Stimulated activated CD8-positive, alpha-beta memory T cell treated with anti-CD3 and anti-CD28 coated beads, Interleukin-4, amount 100 ng/mL, for 24 hours (primary cell): ENCODE results near the gene OR1S1.
"Not testable (repeated sequence)": the region's sequence is repeated elsewhere in the genome, so short reads cannot be mapped to it uniquely, and the experiment has no call there.

Experiments used
- DNase-seq: peaks from one replicate; pipeline ENCODE4 v3.0.0-alpha.2; 2020; ENCODE audit warnings: low read depth

Gene OR1S1

GRCh38 chr11:58212420-58212819 lies at the start of gene OR1S1:
Gene OR1S1, plus strand, starts transcription at chr11:58212720.
- DNase-seq: not testable (repeated sequence)

- no peak for DNase-seq
Measured at GRCh38 chr11:58164389-58164788, 48.1 kb upstream of the OR1S1 start.

DNA sequence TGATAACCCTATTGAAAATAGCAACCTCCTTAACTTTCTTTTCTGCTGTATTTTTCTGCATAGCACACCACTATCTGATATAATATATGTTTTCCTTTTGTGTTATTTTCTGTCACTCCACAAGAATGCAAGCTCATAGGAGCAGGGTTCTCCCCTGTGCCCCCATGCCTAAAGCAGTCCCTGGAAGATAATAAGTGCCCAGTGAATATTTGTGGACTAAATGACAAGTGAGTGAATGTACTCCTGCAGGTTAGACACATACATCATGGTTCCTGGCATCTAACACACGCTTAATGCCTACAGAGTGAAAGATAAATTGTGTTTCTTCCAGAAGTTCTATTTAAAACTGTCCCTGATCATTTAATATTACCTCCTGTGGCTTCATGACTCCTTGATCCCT lies 47.5 kb upstream of the OR1S1 start:
- DNase-seq: no peak

DNA sequence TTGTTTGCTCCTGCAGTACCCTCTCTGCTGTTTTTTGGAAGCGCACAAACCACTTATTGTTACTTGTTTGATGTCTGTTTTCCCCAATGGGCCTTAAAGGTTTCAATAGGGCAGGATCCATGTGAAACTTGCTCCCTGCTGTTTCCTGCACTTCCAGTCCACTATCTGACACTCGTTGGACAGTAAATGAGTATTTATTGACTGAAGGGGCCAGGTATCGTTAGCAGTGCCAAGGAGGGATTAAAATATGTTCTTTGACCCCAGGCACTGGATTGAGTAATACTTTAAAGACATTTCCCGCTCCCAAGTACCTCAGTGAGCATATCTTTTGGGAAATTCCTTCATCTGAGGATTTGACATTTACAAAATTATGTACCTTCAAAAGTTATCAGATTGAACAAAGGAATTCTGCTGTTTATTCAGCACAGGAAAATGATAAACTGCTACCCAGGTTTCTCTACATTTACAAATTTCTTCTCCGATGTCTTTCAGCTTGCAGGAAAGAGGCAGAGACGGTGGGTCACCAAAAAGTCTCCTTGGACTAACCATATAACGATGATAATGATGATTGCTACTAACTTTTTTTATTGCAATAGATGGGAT lies 46.9 kb upstream of the OR1S1 start:
- DNase-seq: no peak

- no peak for DNase-seq
Measured at GRCh38 chr11:58177409-58178054, 35.0 kb upstream of the OR1S1 start.

- DNase-seq: no peak
Measured at GRCh38 chr11:58178444-58178843, 34.1 kb upstream of the OR1S1 start.

- DNase-seq: no peak
Measured at GRCh38 chr11:58179648-58180047, 32.9 kb upstream of the OR1S1 start.

DNA sequence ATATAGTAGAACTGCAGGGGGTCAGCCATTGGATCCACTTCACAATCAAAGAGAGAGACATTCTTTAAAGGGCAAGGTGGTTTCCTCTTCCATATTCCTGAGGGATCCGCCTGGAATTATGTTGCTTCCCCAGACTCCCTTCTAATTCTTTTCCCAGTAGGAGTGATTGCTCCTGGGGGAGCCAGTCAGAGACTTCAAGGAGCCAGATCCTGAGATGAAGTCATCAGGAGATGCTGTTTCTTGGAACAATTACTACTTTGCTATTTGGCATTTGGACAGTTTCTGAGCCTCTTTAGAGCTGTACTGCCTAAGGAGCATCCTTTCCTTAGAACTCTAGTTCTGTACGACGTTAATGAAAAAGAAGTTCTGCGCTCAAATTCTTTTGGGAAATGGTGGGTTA lies 25.6 kb upstream of the OR1S1 start:
- no peak for DNase-seq

GRCh38 chr11:58188770-58189169 lies 23.8 kb upstream of the OR1S1 start, which contains the start of gene OR9Q2:
Gene OR9Q2, plus strand, starts transcription at chr11:58189070. Its CDS starts 1,421 bp downstream, at chr11:58190491.
- DNase-seq: no peak

DNA sequence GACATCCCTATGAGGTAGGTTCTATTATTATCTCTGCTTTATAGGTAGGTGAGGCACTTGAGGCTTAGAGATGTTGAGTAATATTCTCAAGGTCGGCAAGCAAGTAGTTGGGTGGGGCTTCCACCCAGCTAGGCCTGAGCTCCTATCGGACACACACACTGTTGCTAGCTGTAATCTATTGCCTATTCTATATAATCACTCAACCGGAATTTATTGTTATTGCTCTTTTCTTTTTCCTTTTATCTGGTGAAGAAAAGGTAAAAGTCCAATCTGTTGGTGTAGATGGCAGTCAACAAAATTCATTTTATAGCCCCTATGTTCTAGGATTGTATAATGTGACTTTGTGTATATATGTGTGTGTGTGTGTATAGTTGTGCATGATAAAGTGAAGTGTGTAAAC lies 20.3 kb upstream of the OR1S1 start:
- no peak for DNase-seq

DNA sequence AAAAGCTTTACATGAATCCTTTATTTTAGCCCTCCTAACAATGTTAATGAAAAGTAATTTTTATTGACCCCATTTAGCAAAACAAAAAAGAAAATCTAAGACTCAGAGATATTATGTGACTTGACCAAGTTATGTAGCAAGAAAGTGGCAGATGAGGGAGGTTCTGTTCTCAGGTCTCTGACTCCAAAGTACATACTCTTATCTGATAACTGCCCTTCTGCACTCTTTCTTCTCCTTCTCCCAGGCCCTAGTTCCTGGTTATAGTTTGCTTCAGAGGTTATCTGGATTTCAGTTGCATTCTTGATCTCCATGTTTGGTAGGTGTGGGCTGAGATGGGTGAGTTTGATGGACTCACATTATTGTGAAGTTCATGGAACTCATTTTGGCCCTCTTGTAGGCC lies 19.1 kb upstream of the OR1S1 start:
- DNase-seq: no peak

DNA sequence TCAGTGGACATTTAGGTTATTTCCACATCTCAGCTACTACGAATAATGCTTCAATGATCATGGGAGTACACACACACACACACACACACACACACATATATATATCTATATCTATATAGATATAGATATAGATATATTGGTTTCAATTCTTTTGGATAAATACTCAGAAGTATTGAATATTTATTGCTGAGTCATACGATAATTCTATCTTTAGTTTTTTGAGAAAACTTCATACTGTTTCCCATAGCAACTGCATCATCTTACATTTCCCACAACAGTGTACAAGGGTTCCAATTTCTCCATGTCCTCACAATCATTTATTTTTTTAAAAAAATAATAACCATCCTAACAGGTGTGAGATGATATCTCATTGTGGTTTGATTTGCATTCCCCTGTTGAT lies 16.6 kb upstream of the OR1S1 start:
- DNase-seq: no peak

DNA sequence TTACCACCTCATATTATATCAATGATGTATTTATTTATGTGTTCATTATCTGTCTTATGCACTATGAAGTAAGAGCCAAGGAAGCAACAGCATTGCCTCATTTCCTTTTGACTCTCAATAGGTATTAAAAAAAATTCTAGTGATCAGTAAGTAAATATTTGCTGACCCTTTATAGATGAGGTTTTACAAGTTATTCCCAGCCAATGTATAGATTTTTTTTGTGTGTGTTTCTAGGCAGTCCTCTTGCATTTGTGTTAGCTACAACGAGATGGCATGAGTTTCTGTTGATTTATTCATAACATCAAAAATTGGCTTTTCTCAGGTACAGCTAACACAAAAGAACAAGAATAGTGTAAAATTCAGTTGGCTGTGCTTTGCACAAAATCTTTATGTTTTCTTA lies 13.2 kb upstream of the OR1S1 start:
- DNase-seq: no peak

DNA sequence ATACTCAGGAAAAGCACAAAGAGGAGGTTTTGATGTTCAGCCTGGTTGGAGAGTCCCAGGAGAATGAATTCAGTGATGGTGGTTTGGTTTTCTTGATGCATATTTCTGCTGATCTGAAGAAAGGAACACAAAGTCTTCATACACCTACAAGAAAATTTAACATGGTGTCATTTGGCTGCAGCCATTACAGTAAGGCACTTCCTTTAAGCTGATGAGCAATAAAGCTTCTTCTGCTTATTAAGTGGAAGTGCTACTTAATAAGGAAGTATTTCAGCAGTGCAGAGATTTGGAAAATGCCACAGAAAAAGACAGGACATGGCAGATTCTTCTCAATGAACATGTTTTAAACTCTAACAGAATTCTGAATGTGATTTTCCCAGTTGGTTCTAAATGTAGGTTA lies 8.5 kb upstream of the OR1S1 start, which contains the start of gene OR1S2:
TSS of gene OR1S2 (minus strand) at position 101 of the 400 bp plus-strand sequence. CDS start at position 101, 0 bp downstream.
- DNase-seq: no peak

GRCh38 chr11:58216476-58216875 lies 4.0 kb downstream of the OR1S1 start:
- DNase-seq: no peak

DNA sequence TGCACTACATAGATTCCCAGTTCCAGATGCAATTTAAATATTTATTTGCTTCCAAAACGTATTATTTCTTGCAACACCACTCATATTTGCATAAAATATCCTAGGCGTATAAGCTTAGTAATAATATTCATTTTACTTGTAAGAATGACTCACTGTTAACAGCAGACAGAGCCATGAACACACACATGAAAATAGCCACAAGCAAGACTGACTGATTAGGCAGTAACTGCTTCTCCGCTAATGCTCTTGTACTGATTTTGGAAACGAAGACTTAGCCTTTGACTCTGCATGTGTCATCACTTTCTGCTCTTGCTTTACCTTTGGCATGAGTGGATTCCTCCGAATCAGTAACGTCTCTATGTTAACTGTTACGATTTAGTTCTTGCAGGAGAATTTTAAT lies 10.2 kb downstream of the OR1S1 start:
- no peak for DNase-seq

DNA sequence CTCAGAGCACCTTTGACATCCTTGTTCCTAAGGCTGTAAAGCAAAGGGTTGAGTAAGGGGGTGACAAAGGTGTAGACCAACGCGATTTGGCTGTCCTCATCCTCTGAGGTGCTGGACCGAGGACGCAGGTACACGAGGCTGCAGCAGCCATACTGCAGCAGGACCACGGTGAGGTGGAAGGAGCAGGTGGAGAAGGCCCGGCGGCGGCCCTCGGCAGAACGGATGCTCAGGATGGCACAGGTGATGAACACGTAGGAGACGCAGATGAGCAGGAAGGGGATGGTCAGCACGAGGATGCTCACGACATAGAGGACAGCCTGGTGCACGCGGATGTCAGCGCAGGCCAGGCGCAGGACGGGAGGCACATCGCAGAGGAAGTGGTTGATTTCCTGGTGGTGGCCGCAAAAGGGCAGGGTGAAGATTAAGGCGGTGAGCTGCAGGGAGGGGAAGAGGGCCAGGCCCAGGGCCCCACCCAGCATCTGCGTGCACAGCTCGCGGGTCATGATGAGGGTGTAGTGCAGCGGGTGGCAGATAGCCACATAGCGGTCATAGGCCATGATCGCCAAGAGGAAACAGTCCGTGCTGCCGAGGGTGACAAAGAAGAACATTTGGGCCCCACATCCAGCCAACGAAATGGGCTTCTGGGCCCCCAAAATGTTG lies 15.6 kb downstream of the OR1S1 start:
- no peak for DNase-seq

- no peak for DNase-seq
Measured at GRCh38 chr11:58243954-58244353, 31.4 kb downstream of the OR1S1 start.

DNA sequence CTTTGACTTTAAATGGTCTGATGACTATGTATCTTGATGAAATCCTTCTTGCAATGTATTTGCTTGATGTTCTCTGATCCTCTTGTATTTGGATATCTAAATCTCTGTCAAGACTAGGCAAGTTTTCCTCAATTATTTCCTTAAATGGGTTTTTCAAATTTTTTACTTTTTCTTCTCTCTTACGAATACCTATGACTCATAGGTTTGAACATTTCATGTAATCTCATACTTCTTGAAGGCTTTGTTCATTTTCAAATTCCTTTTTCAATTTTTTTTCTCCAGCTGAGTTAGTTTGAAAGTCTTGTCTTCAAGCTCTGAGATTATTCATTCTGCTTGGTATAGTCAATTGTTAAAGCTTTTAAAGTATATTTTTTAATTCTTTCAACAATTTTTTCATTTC lies 42.4 kb downstream of the OR1S1 start:
- DNase-seq: no peak

DNA sequence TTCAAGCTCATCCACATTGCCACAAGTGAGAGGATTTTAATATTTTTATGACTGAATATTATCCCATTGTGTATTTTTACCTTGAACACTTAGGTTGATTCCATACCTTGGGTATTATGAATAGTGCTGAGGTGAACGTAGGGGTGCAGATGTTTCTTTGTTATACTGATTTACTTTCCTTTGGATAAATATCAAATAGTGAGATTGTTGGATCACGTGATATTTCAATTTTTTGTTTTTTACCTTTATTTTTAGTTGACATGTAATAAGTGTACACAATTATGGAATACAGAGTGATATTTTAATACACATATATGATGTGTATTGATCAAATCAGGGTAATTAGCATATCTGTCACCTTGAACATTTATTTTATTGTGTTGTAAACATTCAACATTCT lies 47.5 kb downstream of the OR1S1 start:
- no peak for DNase-seq
